Hair follicle dermal papilla cell (primary cell): ENCODE data around the gene STK40. TPM values are rescaled to one million over a fixed set of nuclear protein-coding genes. Genes with fewer than 3 reads are reported as not detected.

ENCODE experiments used
- small RNA-seq: library from RNA; depleted of rRNA; stranded (forward); fragments of <200 nt; gene quantifications from one replicate; pipeline ENCODE3, GENCODE V24; 2012
- total RNA-seq: library from RNA; depleted of rRNA; stranded (reverse); fragments of >200 nt; gene quantifications from 2 replicates; pipeline ENCODE4 v1.2.3, GENCODE V29; 2012

STK40 gene
- 20.4 and 22.9 TPM in 2 replicates for total RNA-seq

DNA sequence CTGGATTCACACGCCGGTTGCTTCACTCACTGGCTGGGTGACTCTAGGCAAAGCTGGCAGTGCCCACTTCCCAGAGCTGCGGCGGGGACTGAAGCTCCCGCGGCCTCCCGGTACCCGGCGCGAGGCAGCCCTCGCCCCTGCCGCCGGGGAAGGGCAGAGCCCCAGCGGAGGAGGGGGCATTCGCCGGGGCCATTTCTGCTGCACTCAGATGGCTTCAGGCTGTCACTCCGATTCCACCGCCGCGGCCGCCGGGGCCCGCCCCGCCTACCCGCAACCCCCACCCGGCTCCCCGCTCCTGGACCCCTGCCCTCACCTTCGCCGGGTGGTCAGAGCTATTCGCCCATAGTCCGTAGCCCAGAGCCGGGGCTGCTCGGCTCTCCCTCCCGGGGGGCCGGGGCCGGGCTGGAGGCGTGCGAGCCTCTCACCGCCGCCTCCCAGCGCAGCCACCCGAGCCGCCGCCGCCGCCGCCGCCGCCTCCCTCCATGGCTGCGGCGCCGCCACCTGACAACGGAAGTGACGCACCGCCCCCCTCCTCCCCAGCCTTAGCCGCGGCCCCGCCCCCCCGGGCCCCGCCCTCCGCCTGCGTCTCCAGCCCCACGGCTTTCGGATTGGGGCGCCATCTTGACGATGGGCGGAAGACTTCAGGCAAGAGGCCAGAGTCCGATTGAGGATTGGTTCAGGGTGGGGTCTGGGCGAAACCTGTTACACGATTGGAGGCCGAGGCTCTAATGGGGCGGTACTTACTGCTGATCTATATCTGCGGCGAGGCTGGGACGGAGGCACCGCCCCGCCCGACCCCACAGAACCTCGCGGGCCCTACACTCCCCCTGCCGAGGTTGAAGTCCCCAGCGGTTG, at the start of gene STK40:
Gene STK40 (minus strand): TSS at position 515 of the 855 bp plus-strand sequence. CDS start 24,592 bp downstream, outside the sequence.

GRCh38 chr1:36397378-36398230, 11.9 kb upstream of the STK40 start, which contains the start of gene LSM10:
TSS of gene LSM10 (minus strand) at chr1:36397908. CDS start at chr1:36394129, 3,779 bp downstream.

DNA sequence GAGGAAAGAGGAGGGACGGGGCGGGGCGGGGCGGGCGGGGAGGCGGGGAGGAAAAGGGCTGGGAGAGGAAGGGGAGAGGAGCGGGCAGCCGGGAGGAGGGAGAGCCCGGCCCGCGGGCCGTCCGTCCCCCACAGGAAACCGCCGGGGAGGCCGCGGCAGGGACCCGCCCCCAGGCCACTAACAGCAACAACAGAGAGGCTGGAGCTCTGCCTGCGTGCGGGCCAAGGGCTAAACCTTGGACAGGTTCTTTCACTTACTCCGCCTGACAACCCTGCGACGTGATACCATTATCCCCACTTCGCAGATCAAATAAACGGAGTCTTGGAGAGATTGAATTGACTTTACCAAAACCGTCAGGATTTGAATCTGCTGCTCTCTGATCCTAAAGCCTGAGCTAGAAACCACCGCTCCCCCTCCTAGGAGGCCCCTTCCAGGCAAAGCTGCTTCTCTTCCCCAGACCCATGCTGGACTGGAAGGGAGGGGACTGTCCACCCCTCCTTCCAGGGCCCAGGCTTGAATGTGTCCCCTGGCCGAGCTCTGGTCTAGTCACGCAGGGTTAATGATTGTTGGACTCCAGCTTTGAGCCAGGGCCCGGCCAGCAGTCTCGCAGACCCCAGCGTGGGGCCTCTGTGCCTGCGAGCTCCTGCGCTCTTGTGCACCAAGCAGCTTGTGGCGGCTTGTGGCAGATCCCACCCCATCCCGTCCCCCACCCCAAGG, 61.9 kb downstream of the STK40 start, which contains the start of gene EVA1B:
Gene EVA1B (minus strand): TSS at position 10 of the 717 bp plus-strand sequence. CDS start 608 bp downstream, outside the sequence.

GRCh38 chr1:36306210-36306901, 79.4 kb downstream of the STK40 start, which contains the start of gene SH3D21:
TSS of gene SH3D21 (plus strand) at chr1:36306368. CDS start at chr1:36306421, 53 bp downstream.

Small RNA genes within 50 kb of the gene (small RNA-seq; reads per million reads assigned to genes)
- gene RNU4-27P (not detected), gene SNORA63C (7.3 reads per million, percentile 86 among the genes with 10 or more reads in this experiment)

Other genes with a start within 250 kb of the STK40 start
- 72.9 and 114 TPM in 2 replicates for gene TRAPPC3, start 236.4 kb downstream of the STK40 start, total RNA-seq
- gene MAP7D1, start 229.8 kb downstream of the STK40 start, total RNA-seq, result 159 and 182 TPM in 2 replicates
- 119 and 123 TPM in 2 replicates for gene THRAP3, start 161.5 kb downstream of the STK40 start, total RNA-seq
- 5.7 and 7.2 TPM in 2 replicates for gene SH3D21, start 79.6 kb downstream of the STK40 start, total RNA-seq
- 189 and 272 TPM in 2 replicates for gene EVA1B, start 62.3 kb downstream of the STK40 start, total RNA-seq
- gene LSM10, start 12.0 kb upstream of the STK40 start, total RNA-seq, result 8.8 and 9.0 TPM in 2 replicates
- 10.3 and 10.5 TPM in 2 replicates for gene OSCP1, start 64.5 kb upstream of the STK40 start, total RNA-seq
- 44.2 and 47.9 TPM in 2 replicates for gene MRPS15, start 78.5 kb upstream of the STK40 start, total RNA-seq
- 0.97 TPM in 1 of 2 replicates, not detected in the other for gene CSF3R, start 97.0 kb upstream of the STK40 start, total RNA-seq